CD4-positive, alpha-beta T cell treated with Interleukin-15 for 4 hours (primary cell): ENCODE results near the gene TMEM131L.
"Not testable (repeated sequence)": the region's sequence is repeated elsewhere in the genome, so short reads cannot be mapped to it uniquely, and the experiment has no call there.

Experiments used
- DNase-seq: peaks from one replicate; pipeline ENCODE4 v3.0.0-alpha.2; 2020; ENCODE audit warnings: low spot score

TMEM131L gene

GRCh38 chr4:153502584-153502983, 36.4 kb downstream of the TMEM131L start:
- DNase-seq: no peak

GRCh38 chr4:153506341-153507309, 40.5 kb downstream of the TMEM131L start:
- no peak for DNase-seq

GRCh38 chr4:153507310-153508073, 41.3 kb downstream of the TMEM131L start:
- DNase-seq: no peak

- DNase-seq: not testable (repeated sequence)
Measured at GRCh38 chr4:153509212-153509611, 43.1 kb downstream of the TMEM131L start.

GRCh38 chr4:153509724-153510123, 43.6 kb downstream of the TMEM131L start:
- DNase-seq: no peak

GRCh38 chr4:153510252-153511001, 44.3 kb downstream of the TMEM131L start:
- DNase-seq: no peak

GRCh38 chr4:153511104-153511503, 44.9 kb downstream of the TMEM131L start:
- DNase-seq: no peak

GRCh38 chr4:153512162-153512852, 46.1 kb downstream of the TMEM131L start:
- DNase-seq: no peak

GRCh38 chr4:153512952-153513500, 46.9 kb downstream of the TMEM131L start:
- DNase-seq: no peak

- DNase-seq: no peak
Measured at GRCh38 chr4:153513596-153513995, 47.4 kb downstream of the TMEM131L start.

- DNase-seq: no peak
Measured at GRCh38 chr4:153514001-153514526, 47.9 kb downstream of the TMEM131L start.

GRCh38 chr4:153514688-153515426, 48.7 kb downstream of the TMEM131L start:
- DNase-seq: no peak

- no peak for DNase-seq
Measured at GRCh38 chr4:153517159-153517558, 51.0 kb downstream of the TMEM131L start.

- no peak for DNase-seq
Measured at GRCh38 chr4:153518001-153518400, 51.8 kb downstream of the TMEM131L start.

GRCh38 chr4:153518637-153519389, 52.7 kb downstream of the TMEM131L start:
- DNase-seq: no peak

- no peak for DNase-seq
Measured at GRCh38 chr4:153519687-153520086, 53.5 kb downstream of the TMEM131L start.

- DNase-seq: no peak
Measured at GRCh38 chr4:153520227-153520626, 54.1 kb downstream of the TMEM131L start.

GRCh38 chr4:153520801-153521329, 54.7 kb downstream of the TMEM131L start:
- DNase-seq: no peak

GRCh38 chr4:153521478-153521877, 55.3 kb downstream of the TMEM131L start:
- DNase-seq: no peak
